HG03520 (cell line): ENCODE data around the gene TRMO.

Source experiments
- ATAC-seq: cut with Tn5 transposase; IDR thresholded peaks from one replicate; pipeline ENCODE4 v1.9.1; 2021; ENCODE audit warnings: mild to moderate bottlenecking, moderate library complexity; ENCODE audit not compliant: unreplicated experiment

Gene TRMO

GRCh38 chr9:97938081-97938644, 15.9 kb upstream of the TRMO start, which contains the start of gene HEMGN:
Gene HEMGN (minus strand): TSS chr9:97938172. CDS start chr9:97938136, 36 bp downstream.
- ATAC-seq, result no peak

GRCh38 chr9:97936998-97937397, 14.7 kb upstream of the TRMO start:
- ATAC-seq, result no peak

GRCh38 chr9:97935276-97935675, 13.0 kb upstream of the TRMO start:
- ATAC-seq, result no peak

GRCh38 chr9:97934321-97935115, 12.2 kb upstream of the TRMO start:
- ATAC-seq, result no peak

GRCh38 chr9:97933297-97933998, 11.1 kb upstream of the TRMO start:
- ATAC-seq, result no peak

GRCh38 chr9:97930972-97931371, 8.7 kb upstream of the TRMO start:
- ATAC-seq, result no peak

GRCh38 chr9:97928986-97929604, 6.8 kb upstream of the TRMO start:
- no peak for ATAC-seq

- no peak for ATAC-seq
Measured at GRCh38 chr9:97925497-97926334, 3.4 kb upstream of the TRMO start.

GRCh38 chr9:97924386-97924785, 2.1 kb upstream of the TRMO start:
- ATAC-seq, result no peak

GRCh38 chr9:97923529-97924108, 1.3 kb upstream of the TRMO start:
- peak; percentile 35 for ATAC-seq

GRCh38 chr9:97919217-97919813, 3.0 kb downstream of the TRMO start:
- no peak for ATAC-seq

- no peak for ATAC-seq
Measured at GRCh38 chr9:97918611-97919010, 3.7 kb downstream of the TRMO start.

- no peak for ATAC-seq
Measured at GRCh38 chr9:97911970-97912369, 10.3 kb downstream of the TRMO start.

GRCh38 chr9:97911528-97911927, 10.8 kb downstream of the TRMO start:
- ATAC-seq, result no peak

- ATAC-seq, result no peak
Measured at GRCh38 chr9:97910357-97910756, 11.9 kb downstream of the TRMO start.

GRCh38 chr9:97908705-97909104, 13.6 kb downstream of the TRMO start:
- no peak for ATAC-seq

GRCh38 chr9:97907632-97908031, 14.7 kb downstream of the TRMO start:
- no peak for ATAC-seq

- no peak for ATAC-seq
Measured at GRCh38 chr9:97907046-97907445, 15.3 kb downstream of the TRMO start.

GRCh38 chr9:97906236-97906831, 16.0 kb downstream of the TRMO start:
- ATAC-seq, result no peak
